GM19455 (cell line): ENCODE results near the gene DFFA.
"Not testable (repeated sequence)": the region's sequence is repeated elsewhere in the genome, so short reads cannot be mapped to it uniquely, and the experiment has no call there.

Experiments
- ATAC-seq: cut with Tn5 transposase; IDR thresholded peaks from one replicate; pipeline ENCODE4 v1.9.1; 2021; ENCODE audit not compliant: unreplicated experiment

The DFFA gene

DNA sequence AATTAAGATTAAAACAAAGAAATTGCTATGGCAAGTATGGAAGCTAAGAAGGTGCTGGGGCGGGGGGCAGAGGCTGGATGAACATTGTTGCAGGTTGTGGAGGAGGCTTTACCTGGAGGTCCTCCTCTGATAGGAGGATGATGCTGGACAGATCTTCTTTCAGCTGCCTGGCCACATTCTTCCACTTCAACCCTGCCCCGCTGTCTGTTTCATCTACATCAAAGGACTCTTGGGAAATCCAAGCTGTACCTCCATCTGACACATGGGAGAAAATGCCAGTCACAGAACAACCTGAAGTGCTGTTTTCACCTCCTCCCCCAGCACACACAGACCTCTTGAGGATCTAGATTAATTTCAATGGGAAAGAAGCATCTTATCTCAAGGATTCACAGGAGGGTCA, 5.3 kb downstream of the DFFA start:
- no peak for ATAC-seq

DNA sequence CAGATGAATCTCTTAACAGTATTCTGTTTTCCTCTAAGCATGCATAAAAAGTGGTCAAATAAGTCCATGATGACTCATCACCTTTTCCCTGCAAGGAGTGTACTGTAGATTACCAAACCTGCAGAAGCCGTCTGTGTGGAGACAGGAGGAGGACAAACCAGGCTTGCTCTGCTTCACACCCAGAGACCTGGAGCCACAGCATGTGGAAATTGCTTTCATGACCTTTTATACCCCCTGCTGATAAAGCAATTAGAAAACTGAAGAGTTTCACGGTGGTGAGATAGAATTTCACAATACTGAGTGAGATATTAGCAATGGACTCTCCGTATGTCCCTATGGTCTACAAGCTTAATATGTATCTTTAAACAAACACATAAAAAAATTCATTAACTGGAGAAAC, 13.1 kb downstream of the DFFA start:
- ATAC-seq = no peak

DNA sequence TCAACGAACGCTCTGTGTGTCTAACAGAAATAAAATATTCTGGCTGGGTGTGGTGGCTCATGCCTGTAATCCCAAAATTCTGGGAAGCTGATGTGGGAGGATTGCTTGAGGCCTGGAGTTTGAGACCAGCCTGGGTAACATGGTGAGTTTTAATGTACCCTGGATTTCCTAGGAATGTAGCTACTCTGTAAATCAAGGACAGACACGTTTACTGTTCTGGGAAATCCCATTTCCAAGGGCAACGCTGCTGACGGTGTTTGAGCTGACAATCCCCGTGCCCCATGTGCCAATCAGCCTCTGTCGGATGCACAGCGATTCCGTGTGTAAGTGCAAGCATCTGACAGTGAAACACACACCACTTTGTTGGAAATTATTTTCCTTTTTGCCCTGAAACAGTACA, 14.5 kb downstream of the DFFA start:
- ATAC-seq = no peak

DNA sequence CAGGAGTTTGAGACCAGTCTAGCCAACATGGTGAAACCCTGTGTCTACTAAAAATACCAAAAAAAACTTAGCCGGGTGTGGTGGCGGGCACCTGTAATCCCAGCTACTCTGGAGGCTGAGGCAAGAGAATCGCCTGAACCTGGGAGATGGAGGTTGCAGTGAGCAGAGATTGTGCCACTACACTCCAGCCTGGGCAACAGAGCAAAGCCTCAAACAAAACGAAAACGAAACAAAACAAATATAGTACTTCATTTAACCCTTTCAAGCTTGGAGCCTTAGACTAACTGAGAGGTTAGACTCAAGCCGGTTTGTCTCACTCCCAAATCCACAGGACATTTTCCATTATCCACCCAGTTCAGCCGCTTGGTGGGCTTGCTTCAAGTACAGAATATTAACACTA, 14.9 kb downstream of the DFFA start:
- ATAC-seq = not testable (repeated sequence)

DNA sequence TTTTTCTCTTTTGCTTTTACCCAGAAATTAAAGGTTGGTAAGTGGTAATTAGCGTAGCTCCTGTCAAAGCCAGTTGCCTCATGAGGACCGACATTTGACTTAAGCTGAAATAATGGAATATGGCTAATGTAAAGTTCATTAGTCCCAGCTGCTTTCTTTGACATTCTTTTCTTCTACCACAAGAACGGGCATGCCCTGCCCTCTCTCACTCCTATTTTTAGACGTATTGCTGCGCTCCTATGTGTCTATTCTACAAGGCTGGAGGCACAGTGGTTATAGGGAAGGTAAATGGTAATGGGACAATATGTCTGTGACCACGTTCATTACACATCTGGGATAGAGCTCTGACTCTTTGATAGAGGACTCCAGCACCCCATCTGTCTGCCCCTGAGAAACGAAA, 15.7 kb downstream of the DFFA start:
- ATAC-seq = no peak

DNA sequence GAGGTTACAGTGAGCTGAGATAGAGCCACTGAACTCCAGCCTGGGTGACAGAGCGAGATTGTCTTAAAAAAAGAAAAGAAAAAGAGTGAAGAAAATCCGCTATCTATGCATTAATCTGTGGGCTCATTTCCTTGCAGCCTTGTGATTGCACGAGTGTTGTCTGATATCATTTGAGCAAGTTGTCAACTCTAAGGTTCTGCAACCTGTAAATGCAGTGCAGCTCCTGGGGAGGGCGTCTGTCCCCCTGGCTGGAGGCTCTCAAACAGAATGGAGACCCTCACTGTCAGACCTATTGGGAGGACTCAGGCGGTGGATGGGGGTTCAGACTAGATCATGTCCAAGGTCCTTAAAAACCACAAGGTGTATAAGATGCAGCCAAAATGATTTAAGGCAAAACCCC, 16.3 kb downstream of the DFFA start:
- no peak for ATAC-seq

DNA sequence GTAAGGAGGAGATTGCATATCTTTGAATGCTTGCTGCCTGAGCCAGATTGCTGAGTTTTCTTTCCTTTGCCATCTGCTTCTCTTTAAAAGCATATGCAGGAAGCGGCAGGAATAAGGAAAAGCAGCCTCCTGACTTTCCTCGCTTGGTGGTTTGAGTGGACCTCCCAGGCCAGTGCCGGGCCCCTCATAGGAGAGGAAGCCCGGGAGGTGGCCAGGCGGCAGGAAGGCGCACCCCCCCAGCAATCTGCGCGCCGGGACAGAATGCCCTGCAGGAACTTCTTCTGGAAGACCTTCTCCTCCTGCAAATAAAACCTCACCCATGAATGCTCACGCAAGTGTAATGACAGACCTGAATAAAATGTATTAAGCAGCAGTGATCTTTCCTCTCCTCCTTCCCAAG, 21.0 kb downstream of the DFFA start:
- ATAC-seq = no peak

DNA sequence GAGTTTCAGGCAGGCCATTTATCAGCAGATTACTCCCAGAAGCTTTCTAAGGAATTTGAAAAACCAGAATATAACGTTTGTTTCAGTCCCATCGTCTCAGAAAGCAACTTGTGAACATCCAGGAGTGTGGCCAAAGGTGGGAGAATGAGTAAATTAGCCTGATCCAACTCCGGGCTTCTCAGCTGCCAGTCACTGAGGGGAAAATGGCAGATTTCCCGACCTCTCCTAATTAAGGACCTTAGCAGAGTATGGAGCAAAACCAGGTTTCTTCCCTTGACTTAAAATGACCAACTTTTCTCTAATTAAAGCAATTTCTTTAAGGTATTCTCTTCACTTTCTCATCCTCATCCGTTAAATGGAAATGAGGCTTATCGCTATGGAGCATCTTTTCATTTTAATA, 21.5 kb downstream of the DFFA start:
- no peak for ATAC-seq

DNA sequence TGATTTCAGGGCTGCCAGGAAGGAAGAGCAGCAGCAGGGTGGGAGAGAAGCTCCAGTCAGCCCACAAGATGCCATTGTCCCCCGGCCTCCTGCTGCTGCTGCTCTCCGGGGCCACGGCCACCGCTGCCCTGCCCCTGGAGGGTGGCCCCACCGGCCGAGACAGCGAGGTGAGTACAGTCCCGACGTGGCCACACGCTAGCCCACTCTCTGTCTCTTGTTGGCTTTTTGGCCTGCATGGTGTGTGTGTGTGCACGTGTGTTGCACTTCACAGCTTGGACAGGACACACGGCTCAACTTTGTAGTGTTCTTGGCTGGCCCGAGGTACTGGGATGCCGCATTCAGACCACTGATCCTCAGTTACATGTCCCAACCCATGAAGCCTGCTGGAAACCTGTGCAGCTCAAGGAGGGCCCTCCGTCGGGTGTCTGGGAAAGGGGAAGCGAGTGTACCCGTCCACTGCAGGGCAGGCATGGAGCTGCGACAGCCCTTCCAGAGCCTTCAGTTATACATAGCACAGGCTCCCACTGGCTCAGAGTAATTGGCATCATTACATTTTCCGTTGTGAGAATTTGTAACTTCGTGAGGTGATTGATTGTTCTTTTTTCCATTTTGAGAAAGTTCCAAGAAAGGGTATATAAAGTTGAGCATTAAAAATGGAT, 22.0 kb downstream of the DFFA start:
- ATAC-seq = no peak

DNA sequence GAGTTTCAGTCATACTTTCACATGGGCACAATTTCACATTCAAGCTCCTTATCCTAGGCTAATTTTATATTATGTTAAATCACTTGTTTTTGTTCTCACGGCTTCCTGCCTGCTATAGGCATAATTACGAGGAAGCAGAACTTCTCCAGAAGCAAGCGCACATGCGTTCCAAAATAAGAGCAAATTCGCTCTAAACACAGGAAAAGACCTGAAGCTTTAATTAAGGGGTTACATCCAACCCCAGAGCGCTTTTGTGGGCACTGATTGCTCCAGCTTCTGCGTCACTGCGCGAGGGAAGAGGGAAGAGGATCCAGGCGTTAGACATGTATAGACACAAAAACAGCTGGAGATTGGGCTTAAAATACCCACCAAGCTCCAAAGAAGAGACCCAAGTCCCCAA, 22.6 kb downstream of the DFFA start, which contains the start of gene CORT:
Gene CORT (plus strand): TSS at position 281 of the 400 bp plus-strand sequence. CDS start 193 bp downstream, outside the sequence.
- no peak for ATAC-seq

DNA sequence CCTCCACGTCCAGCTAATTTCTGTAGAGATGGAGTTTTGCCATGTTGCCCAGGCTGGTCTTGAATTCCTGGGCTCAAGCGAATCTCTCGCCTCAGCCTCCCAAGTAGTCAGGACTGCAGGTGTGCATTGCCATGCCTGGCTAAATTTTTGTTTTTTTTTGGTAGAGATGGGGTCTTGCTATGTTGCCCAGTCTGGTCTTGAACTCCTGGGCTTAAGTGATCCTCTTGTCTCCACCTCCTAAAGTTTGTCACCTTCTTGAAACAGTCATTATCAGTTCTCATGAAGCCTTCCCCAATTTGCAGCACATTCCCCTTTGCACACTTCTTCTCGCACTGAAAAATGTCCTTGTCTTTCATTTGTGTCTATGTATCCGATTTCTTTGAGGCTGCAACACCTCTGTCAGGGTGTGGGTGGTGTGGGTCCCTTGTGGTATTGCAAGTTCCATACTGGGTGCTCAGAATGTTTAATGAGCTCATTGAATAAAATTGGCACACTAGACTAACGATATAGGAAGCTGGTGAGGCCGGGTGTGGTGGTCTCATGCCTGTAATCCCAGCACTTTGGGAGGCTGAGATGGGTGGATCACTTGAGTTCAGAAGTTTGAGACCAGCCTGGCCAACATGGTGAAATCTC, 25.4 kb downstream of the DFFA start:
- ATAC-seq = no peak

DNA sequence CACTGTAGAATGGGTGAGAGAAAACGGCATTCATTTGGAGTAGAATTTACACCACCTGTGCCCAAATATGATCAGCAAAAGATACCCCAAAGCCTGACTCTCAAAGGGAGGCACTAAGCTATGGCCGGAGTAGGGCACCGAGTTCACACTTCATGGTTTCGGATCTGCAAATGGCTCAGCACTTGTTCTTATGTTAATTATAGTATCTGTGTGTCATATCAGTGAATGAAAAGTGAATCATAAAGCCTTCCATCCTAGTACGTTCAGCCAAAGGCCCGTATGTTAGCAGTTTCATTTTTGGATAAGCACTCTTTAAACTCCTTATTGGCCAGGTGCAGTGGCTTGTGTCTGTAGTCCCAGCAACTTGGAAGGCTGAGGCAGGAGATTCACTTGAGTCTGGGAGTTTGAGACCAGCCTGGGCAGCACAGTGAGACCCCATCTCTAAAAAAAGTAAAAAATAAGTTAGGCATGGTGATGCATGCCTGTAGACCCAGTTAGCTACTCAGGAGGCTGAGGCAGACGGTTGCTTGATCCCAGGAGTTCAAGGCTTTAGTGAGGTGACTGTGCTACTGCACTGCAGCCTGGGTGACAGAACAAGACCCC, 27.4 kb downstream of the DFFA start:
- no peak for ATAC-seq

DNA sequence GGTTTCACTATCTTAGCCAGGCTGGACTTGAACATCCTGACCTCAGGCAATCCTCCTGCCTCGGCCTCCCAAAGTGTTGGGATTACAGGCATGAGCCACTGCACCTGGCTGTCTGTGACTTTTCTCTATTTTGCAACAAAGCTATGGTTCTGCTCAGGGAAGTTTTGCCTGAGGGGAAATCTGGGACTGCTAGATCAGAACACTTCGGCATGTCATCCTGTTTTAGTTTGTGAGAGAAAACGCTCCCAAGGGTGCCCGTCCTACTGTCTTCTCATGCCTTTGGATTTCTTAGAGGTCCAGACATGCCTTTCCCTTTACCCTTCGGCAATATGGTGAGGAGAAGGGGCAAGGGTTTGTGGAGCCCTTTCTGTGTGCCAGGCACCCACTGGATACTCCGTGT, 28.1 kb downstream of the DFFA start:
- no peak for ATAC-seq

DNA sequence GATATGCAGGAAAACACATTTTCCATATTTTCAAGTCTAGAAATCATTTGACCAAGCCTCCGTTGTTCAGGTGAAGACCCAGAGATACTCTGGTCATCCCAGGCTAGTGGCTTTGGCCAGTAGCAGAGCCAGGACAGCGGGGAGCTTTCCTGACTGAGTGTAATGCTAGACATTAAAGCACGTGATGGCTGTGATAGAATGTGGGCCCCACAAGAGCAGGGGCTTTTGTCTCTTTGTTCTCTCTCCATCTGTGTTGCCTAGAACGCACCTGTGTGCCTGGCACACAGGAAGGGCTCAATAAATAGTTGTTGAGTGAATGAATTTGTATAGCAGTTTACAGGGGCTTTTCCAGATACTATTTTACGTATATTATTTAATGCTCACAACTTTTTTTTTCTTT, 31.5 kb downstream of the DFFA start:
- ATAC-seq = no peak

DNA sequence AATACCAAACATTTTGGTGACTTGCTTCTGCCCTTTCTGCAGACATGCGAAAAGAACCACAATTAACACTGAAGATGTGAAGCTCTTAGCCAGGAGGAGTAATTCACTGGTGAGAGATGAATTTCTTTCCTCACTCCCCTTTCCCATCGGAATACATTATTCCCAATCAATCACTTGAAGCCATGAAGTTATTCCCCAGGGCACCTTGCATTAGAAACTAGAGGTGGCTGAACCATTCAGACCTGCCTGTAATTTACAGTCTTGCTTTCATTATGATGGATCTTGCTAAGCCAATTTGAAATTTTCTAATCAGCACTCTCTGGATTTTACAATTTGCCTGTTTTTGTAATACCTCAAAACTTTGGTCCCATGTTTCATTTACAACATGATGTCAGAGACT, 32.0 kb downstream of the DFFA start:
- ATAC-seq = no peak

DNA sequence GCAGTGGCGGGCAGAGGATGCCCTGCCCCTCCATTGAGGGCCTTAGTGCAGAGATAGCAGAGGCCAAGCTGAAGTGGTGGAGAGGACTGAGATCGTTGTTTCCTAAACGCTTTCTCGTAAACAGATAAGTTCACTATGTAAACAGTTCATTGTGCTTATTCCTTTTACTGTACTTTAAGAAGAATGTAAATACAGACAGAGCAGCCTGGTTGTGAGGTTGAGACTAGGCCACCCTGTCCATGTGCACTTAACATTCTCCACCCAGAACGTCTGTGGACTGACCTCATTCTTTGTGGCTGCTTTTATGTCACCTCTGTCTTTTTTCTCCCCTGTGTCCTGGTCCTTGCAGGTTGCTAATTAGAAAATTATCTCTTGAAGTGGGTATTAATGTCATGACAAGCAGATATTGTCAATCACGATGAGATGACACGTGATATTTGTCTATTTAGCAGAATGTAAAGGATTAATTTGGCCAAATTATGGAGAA, 33.6 kb downstream of the DFFA start:
- no peak for ATAC-seq

DNA sequence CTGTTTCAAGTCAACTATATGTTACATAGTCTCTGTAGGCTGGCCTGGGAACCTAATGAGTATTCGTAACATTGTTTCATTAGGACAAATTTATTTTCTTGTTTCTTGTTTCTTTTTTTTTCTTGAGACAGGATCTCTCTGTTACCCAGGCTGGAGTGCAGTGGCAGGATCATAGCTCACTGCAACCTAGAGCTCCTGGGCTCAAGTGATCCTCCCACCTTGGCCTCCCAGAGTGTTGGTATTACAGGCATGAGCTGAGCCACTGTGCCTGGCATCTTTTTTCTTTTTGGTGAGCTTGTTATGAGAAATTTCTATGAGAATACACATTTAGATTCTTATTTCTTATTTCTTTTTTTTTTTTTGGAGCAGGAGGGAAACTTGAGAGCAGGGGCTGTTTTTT, 35.3 kb downstream of the DFFA start:
- no peak for ATAC-seq

DNA sequence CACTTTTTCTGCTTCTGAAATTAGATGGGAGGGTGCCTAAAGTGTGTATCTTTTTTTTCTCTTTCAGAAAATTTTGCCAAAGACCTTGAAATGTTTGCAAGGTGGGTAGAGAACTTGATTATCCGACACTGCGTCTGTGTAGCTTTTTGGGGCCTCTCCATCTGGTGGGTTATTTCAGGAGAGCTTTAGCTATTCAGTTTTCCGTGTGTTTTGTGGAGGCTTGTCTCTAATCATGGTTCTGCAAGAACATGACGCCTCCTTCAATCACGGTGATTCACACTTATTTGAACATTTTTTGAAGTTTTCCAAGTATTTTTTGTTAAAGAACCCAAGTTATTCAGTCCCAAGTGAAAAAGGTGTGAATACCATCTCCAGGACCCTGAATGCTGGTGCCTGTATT, 37.7 kb downstream of the DFFA start:
- no peak for ATAC-seq

DNA sequence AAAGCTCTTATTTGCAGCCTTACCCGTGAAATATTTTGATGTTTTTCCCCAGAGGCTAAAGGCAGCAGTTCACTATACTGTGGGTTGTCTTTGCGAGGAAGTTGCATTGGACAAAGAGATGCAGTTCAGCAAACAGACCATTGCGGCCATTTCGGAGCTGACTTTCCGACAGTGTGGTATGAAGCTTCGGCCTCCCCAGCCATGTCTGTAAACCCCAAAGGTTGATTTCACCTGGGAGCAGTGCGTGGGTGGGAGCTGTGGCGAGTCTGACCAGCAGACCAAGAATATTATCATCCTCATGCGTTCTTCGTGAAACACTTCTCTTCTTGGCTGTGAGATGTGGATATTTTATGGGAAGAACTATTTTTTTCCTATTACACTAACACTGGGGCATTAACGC, 38.5 kb downstream of the DFFA start:
- no peak for ATAC-seq

DNA sequence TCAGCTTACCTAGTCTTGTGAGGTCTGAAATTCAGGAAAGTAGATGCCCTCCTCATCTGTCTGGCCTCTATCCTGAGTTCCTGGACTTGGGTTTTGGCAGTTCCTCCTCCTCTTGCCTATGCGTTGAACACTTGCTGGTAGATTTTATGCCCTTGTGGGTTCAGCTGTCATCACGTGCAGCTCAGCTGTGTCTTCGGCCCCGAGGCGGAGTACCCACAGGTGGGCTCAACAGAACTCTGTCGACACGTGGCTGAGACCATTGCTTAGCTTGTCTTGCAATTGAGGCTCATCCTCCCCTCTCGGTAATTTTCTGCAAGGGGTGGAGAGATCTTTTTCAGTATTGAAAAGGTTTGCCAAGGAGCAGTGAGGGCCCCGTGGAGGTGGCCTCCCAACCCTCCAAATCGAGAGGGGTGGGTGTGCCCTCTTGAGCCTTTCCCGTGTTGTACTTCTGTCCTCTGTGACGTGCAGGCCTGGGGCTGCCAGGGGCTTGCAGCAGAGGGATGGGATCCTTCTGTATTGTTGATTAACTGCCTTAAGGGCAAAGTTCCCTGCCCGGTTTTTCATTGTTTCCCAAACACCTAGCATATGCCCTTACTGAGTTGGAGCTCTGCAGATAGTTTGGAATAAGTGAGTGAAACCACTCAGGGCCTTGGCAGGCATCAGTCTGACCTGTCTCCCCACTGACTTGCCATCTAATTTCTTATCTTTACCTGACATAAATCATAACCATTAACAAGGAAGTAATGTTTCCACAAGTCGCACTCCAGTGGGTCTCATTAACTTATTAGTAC, 39.2 kb downstream of the DFFA start:
- ATAC-seq = no peak

DNA sequence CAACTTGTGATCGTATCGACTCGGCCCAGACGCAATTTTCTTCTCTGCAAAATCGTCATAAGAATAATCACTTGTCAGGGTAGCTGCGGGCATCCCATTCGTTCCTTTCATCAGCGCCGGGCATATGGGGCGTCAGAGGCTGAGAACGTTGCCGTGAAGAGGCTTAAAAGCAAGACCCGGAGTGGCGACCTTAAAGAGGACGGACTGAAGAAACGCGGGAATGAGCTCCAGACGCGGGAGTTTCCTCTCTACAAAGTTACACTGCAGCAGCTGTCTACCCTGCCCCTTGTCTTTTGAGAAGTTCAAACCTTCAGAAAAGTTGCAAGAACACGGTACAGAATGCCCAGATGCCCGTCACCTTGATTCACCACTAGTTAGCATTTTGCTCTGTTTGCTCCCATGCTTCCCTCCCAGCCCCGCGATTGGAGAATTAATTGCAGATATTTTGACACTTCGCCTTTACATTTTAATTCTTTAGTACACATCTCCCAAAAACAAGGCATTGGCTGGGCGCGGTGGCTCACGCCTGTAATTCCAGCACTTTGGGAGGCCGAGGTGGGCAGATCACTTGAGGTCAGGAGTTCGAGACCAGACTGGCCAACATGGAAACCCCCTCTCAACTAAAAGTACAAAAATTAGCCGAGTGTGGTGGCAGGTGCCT, 41.1 kb downstream of the DFFA start:
- no peak for ATAC-seq
